Esophagus muscularis mucosa (tissue), 4 donors: ENCODE results near the gene MAPK8IP2.
A peak's percentile ranks its signal among the peaks of the same experiment; 100 is the strongest.

Experiments
- CTCF ChIP-seq, 3 experiments: fragments of 200-600 bp in 2 of 3; fragments of 450-650 bp in 1 of 3; sonication (generic) in 2 of 3; IDR thresholded peaks; one replicate each; pipeline ENCODE4 v1.5.1; 2017 to 2019; ENCODE audit warnings: antibody characterized with exemption in 3 of 3, mild to moderate bottlenecking in 2 of 3, moderate library complexity in 1 of 3
- EP300 ChIP-seq: sonication (generic); formaldehyde crosslinking; IDR thresholded peaks from one replicate; pipeline ENCODE4 v1.6.1; 2017; ENCODE audit warnings: antibody characterized with exemption
- POLR2A ChIP-seq: fragments of 450-650 bp; IDR thresholded peaks from one replicate; pipeline ENCODE4 v1.6.1; 2017; ENCODE audit warnings: antibody characterized with exemption, moderate library complexity, mild to moderate bottlenecking, low read depth
- POLR2AphosphoS5 ChIP-seq, 2 donors: sonication (generic); formaldehyde crosslinking; IDR thresholded peaks; one replicate each; pipeline ENCODE4 v1.6.1; 2017; ENCODE audit warnings: antibody characterized with exemption in 2 of 2

DNA sequence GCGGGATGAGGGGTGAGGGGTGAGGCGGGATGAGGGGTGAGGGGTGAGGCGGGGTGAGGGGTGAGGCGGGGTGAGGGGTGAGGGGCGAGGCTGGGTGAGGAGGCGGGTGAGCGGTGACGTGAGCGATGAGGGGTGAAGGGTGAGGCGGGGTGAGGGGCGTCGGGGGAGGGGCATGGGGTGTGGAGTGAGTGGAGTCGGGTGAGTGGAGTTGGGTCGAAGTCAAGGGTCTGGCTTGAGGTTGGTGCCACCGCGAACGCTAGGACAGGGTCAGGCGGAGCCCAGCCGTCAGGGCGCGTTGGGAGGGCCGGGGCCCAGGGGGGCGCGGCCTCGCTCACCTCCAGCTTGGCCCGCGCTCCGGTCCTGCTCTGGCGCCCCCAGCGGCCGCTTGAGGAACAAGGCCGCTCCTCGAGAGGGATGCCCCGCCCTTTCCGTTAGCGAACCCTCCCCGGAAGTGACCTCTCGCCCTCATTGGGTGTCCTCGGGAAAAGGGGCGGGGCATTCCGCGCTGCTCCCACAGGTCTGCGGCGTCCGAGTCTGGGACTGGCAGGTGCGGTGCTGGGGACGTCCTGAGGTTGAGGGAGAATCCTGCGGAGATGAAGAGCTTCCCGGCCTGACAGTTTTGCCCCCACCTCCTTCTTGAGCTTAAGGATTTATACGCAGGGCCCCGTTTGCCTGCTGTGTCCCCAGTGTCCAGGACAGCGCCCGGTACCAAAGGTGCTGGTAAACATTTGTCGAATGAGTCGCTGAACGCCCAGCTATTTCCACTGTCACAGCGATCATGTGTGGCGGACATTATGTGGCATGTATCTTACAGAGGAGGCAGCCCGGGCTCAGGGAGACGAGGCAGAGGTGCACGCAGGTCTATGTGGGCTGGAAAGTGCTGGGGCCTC, 37.8 kb upstream of the MAPK8IP2 start, which contains the start of gene SYCE3:
- TF ChIP-seq CTCF (IDR thresholded peaks at IDR 0.05), result peak; percentile 89 to 100 (median 95)
- no peak for TF ChIP-seq POLR2A
- TF ChIP-seq POLR2AphosphoS5 (IDR thresholded peaks at IDR 0.05), result peak; percentile 87 to 91
- no peak for TF ChIP-seq EP300
